ENCODE results near the gene PDLIM1.

GRCh38 chr10:95288303-95288702, 2.5 kb downstream of the PDLIM1 start:
- no peak for TF ChIP-seq EZH2 (IDR thresholded peaks at IDR 0.05; ENCODE audit: low read length)
- no peak for TF ChIP-seq CTCF (optimal IDR thresholded peaks at IDR 0.05 in 1 of 3, IDR thresholded peaks at IDR 0.05 in 1 of 3, conservative IDR thresholded peaks at IDR 0.05 in 1 of 3; ENCODE audit: extremely low read depth in 1 of 3, insufficient read depth in 2 of 3, low read length in 3 of 3)

Measured in keratinocyte (primary cell).